AG08396 (cell line): Measurements from ENCODE around the gene FOXN4.

Experiments used
- DNase-seq: peaks from one replicate; pipeline ENCODE4 v3.0.0; 2012; ENCODE audit warnings: low spot score, mixed read lengths

Gene FOXN4

DNA sequence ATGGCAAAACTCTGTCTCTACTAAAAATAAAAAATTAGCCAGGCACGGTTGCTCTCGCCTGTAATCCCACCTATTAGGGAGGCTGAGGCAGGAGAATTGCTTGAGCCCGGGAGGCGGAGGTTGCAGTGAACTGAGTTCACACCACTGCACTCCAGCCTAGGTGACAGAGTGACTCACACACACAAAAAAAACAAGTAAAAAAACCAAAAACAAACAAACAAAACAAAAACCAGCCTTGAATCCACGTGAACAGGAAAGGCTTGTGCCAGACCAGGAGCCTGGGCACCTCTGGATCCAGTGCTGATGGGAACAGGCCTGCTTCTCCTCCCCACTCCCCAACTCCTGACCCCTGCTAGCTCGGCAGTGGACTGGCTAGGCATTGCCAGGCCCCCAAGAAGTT lies 3.5 kb downstream of the FOXN4 start:
- no peak for DNase-seq

DNA sequence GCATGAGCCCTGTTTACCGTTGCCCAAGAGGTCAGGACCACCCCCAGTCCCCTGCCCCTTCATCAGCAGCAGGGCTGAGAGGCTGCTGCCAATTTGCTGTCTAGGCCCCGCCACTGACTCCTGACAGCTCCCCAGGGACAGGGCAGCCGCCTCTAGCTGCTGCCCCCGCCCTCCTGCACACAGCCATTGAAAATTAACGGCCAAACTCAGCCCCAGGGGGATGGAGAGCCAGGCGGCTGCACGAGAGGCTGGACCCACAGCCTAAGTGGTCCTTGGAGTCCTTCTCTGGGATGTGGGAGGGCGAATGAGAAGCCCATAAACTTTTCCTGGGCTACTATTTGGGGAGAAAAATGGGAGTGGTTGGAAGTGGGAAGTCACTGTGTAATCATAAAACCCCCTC lies 4.6 kb downstream of the FOXN4 start:
- DNase-seq = no peak

DNA sequence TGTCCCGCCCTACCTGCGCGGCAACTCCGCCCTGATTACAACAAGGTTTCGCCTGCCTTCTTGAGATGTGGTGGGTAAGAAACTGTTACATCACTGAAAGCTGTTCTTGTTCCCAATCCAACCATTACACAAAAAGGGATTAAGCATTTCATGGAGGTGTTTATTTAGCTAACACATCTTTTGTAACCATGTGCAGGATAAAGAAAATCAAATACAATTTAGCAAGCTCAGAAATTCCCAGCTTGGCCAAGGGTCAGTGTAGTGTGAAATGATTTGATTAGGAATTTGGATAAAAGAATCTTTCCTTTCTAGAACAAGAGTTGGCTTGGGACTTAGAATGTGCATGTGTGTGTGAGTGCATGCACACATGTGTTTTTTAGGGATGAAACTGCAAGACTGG lies 6.3 kb downstream of the FOXN4 start:
- no peak for DNase-seq

DNA sequence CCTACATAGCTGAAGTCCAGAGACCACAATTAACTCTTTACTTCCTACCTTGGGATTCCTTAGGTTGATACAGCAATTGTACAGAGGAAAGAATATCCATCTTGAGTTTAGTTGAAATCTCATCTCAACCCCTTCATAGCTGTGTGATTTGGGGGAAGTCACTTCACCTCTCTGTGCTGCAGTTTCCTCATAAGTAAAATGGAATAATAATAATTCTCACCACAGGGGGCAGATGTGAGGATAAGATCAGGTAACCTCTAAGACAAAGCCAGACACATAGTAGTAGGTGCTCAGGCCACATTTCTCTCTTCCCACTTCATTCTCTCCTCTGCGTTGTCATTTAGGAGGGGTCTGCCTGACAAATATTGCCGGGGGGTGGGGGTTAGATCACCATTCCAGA lies 6.7 kb downstream of the FOXN4 start:
- no peak for DNase-seq

DNA sequence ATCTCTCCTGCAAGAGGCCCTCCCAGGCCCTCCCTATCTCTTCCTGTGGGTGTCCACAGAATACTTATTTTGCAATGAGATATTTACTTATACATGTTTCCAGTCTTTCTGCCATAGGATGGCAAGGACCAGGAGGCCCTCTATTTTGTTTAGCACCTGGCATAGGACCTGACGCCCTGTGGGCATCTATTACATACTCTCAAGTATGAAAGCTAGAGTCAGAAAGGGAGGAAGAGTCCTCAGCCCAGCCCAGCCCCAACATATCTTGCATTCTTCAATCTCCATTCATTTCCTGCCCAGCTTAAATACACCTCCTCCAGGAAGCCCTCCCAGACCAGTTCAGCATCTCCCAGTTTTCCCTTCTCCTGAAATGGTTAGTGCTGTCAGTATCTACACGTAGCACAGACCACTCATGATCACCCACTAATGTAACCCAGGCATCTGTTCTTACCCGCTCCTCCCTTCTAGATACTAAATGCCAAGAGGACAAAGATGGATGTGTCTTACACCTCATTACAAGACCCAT lies 7.4 kb downstream of the FOXN4 start:
- DNase-seq = no peak

DNA sequence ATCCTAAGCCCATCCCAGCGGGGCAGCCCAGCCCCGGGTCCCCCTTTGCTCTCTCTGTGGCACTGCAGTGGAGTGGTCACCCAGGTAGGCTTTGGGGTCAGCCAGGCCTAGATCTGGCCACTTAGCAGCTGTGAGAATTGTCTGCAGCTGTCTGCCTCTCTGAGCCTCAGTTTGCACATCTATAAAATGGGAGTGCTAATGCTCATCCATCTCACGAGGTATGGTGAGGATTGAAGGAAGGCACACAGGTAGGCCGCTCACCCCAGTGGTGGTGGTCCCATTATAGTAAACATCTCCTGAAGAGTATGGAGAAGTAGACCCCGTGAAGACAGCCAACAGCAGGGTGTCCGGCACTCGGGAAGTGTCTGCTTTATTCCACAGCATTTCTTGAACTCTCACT lies 9.2 kb downstream of the FOXN4 start:
- no peak for DNase-seq

DNA sequence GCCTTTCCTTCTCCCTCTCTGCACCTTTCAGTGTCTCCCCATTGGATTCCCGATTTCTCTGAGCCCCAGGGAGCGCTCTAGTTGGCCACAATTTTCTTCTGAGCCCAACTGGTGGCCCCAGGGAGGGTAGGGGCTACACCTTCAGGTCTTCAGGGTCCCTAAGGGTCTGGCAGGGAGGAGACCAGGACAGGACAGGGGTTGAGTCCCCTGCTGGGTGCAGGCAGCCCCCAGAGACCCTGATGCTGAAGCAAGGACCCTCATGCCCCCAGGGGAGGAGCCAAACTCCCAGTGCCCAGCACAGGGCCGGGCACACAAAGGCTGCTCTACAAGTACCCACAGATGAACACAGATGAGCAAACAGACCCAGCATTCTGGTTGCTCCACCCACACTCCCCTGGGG lies 12.7 kb downstream of the FOXN4 start:
- DNase-seq = no peak

DNA sequence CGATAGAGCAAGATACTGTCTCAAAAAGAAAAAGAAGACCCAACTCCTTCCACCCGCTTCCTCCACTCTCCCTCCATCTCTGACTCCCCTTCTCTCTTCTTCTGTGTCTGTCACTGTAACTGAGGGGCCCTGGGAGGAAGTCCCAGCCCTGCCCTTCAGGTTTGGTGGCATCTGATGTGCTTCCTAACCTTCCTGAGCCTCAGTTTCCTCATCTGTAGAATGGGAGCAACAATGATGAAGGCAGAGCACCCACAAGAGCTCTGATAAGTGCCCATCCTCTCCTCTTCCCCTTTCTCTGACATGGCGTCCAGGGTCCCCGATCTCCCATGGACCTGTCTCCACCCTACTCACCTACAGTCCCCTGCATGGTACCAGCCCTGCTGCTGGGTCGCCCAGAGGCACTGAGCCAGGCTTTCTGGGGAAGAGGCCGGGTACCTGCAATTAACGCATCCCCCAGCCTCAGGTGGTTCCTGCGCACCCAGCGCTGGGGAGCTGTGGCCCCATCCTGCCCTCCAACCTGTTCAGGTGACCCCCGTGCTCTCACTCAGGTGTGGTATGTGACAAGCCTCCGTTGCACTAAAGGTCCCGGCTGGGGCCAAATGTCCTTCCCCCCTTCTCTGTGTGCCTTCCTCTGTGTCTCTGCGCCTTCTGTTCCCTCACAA lies 13.2 kb downstream of the FOXN4 start:
- DNase-seq = no peak

DNA sequence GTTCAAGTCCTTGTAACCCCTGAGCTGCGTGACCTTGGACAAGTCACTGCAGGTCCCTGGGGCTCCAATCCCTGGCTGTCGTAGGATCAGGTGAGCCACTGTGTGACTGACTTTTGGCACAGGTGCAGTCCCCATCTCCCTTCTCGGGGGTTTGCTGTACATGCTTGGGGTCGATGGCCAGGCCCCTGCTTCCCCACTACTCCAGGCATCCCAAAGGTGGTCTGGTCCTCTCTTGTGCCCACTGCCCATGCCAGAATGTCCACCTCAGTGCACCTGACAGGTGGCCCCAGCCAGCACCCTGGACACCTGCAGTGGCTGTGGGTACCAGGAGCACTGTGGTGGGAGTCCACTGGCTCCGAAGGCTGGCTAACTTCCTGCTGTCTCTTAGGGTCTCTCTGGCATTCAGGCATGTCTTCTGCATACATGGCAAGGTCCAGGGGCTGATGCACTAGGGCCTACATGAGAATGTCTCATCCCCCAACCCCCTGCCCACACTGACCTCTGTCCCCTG lies 14.7 kb downstream of the FOXN4 start:
- no peak for DNase-seq

DNA sequence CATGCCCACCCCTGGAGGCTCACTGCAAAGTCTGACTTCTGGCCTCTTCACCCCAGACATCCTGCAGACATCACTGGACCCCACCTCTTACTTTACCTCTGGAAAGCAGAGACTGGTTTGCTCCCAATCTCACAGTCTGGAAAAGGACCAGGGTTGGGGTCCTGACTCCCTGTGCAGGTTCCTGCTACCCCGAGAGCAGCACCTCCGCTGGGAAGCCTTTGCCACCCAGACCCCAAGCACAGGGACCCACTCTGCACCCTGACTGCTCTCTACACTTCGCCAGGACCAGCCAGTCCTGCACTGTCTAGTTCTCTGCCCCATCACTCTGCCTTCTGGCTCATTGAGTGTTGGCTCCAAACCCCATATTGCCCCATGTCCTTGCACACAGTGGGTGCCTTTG lies 16.0 kb downstream of the FOXN4 start:
- DNase-seq = no peak

DNA sequence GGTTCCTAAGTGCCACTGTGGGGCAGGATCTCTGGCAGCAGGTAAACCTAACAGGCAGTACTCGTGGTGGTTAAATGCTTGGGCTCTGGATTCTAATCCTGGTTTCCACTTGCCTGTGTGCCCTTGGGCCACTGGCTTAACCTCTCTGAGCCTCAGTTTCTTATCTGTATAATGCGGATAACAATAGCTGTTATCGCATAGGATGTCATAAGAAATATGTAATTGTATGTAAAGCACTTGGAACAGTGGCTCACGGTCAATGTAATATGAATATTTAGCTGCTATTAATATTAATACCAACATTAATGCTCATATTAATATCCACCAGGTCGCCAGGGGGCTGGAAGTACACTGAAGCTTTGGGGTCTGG lies 16.8 kb downstream of the FOXN4 start:
- no peak for DNase-seq

DNA sequence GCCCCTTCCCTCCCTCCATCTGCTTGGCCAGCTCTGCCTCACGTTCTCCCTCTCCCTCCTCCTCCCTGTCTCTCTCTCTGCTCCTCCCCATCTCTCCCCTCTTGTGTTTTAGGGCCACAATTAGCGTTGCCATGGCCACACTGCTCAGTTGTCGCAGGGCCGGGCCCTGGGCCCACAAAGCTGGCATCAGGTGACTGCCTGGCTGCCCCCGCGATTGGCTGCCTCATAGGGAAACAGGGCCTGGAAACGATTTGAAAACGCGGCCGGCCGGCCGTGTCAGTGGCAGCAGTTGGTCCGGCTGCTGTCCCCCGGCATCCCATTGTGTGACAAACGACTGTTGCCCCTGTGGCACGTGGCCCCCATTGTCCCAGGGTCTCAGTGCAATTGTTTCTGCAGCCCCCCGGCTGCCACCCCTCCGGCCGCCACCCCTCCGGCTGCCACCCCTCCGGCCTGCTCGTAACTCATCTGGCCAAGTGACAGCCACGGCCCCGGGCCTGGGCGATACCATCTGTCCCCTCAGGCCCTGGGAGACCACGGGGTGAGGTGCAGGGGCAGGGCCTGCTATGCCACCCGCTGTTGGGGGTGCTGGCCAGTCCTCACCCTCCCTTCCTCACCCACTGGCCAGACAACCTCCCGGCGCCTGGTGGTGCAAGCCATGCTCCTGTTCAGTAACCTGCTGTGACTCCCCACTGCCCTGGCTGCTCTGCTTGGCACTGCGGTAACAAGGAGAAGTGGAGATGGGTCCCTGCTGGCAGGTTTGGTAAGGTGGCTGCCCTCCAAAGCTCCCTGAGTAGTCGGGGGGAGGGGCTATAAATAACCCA lies 17.4 kb downstream of the FOXN4 start:
- peak; percentile 77 for DNase-seq

DNA sequence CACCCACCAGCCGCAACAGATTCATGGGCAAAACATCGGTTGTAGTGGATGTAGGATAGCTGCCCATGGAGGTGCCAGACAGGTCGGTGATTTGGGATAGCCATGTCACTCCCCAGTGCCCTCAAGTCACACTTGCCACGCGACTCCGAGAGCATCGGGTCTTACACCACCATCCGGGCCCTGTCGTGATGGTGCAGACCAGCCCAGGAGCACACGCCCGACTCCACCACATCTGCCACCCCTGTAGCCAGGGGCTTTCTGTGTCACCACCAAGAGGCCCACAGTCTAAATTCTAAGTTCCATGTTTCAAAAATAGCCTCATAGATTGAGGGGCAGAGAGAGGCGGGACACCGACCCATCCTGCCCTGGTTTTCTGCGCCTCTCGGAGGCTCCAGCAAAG lies 18.0 kb downstream of the FOXN4 start:
- DNase-seq = no peak

DNA sequence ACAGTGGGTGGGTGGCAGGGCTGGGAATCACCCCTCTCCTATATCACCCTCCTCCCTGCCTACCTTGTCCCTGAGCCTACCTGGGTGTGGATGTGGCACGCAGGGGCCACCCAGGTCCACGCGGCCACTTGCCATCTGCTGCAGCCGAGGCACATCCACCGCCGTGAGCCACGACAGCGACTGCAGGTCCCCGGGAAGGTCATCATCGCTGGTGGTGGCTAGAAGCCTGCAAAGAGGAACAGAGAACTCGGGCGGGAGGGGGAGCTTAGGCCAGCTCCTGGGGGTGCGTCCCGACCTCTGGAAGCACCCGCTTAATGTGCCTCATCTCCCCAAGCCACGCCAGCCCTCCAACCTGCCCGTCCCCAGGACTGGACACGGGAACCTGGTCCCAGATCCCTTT lies 19.0 kb downstream of the FOXN4 start:
- no peak for DNase-seq

DNA sequence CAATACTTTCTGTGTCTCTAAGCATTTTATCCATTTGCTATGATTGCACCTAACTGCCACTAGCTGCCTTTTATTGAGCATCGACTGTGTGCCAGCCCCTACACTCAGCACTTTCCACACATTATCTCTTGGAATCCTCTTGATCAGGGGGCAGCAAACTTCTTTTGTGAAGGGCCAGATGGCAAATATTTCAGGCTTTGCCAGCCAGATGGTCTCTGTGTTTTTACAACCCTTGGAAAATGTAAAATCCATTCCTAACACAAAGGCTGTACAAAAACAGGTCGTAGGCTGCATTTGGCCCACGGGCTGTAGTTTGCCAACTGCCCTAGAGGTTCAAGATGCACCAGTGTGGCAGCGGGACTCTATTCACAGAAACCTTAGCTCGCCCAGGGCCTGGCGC lies 19.5 kb downstream of the FOXN4 start:
- no peak for DNase-seq

DNA sequence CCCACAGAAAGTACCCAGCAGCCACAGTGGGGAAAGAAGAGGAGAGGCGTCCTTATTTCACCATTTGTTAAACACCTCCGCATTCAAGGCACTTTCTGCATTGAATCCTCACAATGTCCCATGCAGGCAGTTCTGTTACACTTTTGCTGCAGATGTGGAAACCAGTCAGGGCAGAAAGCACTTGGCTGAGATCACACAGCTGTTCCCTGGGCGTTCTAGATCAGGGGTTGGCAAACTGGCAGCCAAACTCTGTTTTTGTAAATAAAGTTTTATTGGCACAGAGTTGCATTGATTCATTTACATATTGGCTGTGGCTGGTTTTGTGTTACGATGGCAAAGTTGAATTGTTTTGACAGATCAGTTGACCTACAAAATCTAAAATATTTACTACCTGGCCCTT lies 20.1 kb downstream of the FOXN4 start:
- no peak for DNase-seq

DNA sequence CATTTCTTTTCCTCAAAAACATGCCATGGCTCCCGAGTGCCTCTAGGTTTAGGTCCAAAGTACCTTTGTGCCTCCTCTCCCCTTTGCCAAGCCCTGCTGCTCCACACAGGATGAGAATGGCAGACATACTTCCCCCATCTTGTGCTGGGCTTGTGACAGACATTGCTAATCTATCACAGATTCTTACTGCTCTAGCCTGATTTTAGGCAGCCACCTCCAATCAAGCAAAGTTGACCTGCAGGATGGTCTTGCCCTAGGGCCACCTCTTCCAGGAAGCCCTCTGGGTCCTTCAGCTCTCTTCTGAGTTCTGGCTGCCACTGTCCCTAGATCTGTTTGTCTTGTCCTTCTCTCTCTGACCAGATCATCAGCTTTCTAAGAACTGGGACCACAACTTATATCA lies 20.5 kb downstream of the FOXN4 start:
- DNase-seq = no peak

DNA sequence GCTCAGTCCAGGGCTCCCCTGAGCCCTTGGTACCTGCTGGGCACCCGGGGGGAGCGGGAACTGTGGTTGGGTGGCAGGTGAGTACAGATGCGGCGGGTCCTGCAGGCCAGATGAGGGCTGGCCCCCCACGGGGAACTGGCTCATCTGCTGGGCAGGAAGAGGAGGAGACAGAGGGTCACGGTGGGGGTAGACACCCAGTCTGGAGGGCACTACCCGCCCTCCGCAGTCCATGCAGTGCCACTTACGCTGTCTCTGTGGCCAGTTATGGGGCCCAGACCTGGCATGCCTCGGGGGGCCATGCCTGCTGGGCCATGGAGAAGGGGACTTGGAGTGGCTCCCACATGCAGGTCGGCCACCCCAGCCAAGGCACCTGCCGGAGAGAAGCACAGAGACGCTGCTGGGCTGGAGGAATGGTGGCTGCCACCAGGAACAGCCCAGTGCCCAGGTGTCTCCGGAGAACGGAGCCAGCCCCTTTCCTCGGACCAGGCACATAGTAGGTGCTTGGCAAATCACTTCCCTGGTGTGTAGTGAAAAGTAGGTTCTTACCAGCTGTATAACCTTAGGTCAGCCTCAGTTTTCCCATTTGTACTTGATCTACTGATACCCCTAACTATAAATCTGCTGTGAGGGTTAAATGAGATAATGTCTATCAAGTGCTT lies 21.1 kb downstream of the FOXN4 start:
- DNase-seq = no peak

DNA sequence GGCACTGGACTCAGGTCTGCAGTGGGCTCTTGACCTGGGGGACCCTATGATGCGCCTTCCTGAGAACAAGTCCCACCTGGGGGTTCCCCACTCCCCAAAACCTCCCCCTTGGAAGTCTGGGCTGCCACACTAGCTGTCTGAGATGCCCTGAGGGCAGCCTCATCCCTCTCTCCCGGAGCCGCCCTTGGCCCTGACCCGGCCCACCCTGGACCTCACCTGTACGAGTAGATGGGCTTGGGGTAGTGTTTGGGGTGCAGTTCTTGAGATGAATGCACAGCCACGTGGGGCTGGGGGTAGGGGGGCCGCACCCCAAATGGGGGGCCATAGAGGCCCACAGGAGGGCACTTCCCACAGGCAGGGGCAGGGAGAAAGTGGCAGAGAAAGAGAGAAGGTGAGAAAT lies 21.9 kb downstream of the FOXN4 start:
- DNase-seq = no peak

DNA sequence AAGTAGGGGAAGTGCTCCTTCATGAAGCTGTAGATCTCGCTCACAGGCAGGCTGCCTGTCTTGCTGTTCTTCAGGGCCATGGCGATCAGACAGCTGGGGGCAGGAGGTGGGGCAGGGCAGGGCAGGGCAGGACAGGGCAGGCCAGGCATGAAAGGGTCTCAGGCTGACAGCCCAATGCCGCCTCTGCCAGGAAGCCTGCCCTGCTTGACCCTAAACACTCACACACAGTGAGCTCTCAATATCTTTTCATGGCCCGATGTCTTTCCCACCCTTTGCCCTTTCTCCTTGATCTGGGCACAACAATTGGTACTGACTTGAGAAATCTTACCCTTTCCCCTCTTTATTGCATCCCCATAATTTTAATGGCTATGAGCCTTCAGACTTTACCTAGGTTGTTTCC lies 22.4 kb downstream of the FOXN4 start:
- DNase-seq = no peak

DNA sequence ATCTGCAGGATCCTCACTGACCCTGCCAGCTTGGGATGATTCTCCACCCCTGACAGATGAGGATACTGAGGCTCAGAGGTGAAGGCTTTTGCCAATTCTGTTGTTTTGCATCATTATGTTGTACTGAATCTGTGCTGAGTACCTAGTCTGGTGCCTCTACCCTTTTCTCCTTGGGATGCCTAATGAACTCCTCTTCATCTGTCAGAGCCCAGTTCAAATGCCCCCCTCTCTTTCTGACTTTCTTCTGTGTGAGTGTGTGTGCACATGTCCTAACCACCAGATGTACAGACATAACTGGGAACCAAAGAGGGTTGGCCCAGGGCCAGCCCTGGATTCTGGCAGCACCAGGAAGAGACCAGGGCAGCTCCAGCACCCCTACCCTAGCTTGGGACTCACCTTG lies 22.8 kb downstream of the FOXN4 start:
- no peak for DNase-seq

DNA sequence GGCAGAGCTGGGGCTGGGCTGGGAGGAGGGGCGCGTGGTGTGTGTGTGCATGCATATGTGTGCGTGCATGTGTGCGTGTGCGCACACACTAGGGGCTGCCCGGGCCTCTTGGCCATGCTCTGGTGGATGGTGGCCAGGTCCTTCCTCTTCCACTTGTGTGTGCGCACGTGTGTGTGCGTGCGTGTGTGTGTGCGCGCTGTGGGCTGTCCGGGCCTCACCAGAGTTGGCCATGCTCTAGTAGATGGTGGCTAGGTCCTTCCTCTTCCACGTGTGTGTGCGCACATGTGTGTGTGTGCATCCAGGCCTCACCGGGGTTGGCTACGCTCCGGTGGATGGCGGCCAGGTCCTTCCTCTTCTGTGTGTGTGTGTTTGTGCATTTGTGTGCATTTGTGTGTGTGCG lies 24.7 kb downstream of the FOXN4 start:
- DNase-seq = no peak

DNA sequence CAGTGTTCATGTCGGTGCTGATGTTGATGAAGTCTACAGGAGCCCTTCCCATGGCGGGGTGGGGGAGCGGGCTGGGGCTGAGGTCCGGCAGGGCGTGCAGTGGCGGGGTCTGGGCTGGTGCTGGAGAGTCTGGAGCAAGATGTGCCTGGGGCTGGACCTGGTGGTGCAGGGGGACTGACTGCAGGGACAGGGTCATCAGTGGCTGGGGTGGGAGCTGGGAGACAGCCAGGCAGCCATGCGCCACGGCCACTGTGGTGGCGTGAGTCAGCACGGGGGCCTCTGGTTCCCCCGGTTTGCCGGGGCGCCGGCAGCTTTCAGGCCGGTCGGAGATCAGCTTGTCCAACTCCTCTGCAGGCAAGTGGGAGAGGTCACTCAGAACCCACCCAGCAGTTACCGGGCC lies 27.6 kb downstream of the FOXN4 start:
- DNase-seq = no peak
